ENCODE results near the gene GNB1.
"Not testable (repeated sequence)": the region's sequence is repeated elsewhere in the genome, so short reads cannot be mapped to it uniquely, and the experiment has no call there.

Gene GNB1

GRCh38 chr1:1889090-1889750, 1.7 kb downstream of the GNB1 start:
- no peak for DNase-seq

- DNase-seq = not testable (repeated sequence)
Measured at GRCh38 chr1:1883890-1884289, 7.0 kb downstream of the GNB1 start.

GRCh38 chr1:1883092-1883873, 7.6 kb downstream of the GNB1 start:
- DNase-seq = no peak

- no peak for DNase-seq
Measured at GRCh38 chr1:1881727-1882126, 9.2 kb downstream of the GNB1 start.

- no peak for DNase-seq
Measured at GRCh38 chr1:1880617-1881312, 10.1 kb downstream of the GNB1 start.

- no peak for DNase-seq
Measured at GRCh38 chr1:1879942-1880341, 10.9 kb downstream of the GNB1 start.

GRCh38 chr1:1877865-1878436, 12.9 kb downstream of the GNB1 start:
- DNase-seq = no peak

GRCh38 chr1:1876335-1876930, 14.5 kb downstream of the GNB1 start:
- DNase-seq = no peak

- DNase-seq = no peak
Measured at GRCh38 chr1:1875932-1876331, 15.0 kb downstream of the GNB1 start.

GRCh38 chr1:1874901-1875300, 16.0 kb downstream of the GNB1 start:
- no peak for DNase-seq

GRCh38 chr1:1873186-1873585, 17.7 kb downstream of the GNB1 start:
- peak; percentile 44 to 79 for DNase-seq

- no peak for DNase-seq
Measured at GRCh38 chr1:1872329-1872994, 18.4 kb downstream of the GNB1 start.

- DNase-seq = no peak
Measured at GRCh38 chr1:1869469-1869868, 21.4 kb downstream of the GNB1 start.

GRCh38 chr1:1867164-1867563, 23.7 kb downstream of the GNB1 start:
- DNase-seq = no peak

GRCh38 chr1:1862905-1863547, 27.9 kb downstream of the GNB1 start:
- no peak for DNase-seq

GRCh38 chr1:1861761-1862310, 29.1 kb downstream of the GNB1 start:
- not testable (repeated sequence) for DNase-seq

- no peak for DNase-seq
Measured at GRCh38 chr1:1861339-1861730, 29.6 kb downstream of the GNB1 start.

- DNase-seq = not testable (repeated sequence)
Measured at GRCh38 chr1:1859970-1860697, 30.8 kb downstream of the GNB1 start.

- peak; percentile 9 to 57 for DNase-seq
Measured at GRCh38 chr1:1858382-1859086, 32.4 kb downstream of the GNB1 start.

- no peak for DNase-seq
Measured at GRCh38 chr1:1857096-1857703, 33.7 kb downstream of the GNB1 start.
